K562 (cell line): Measurements from ENCODE around the gene ZMIZ1. TPM values are rescaled to one million over a fixed set of nuclear protein-coding genes. Genes with fewer than 3 reads are reported as not detected.

ENCODE experiments used
- ATAC-seq: fragments of 200-7000 bp; cut with Tn5 transposase; 3 replicates; pipeline ENCODE4 v1.9.1; 2020; ENCODE audit warnings: moderate library complexity
- BruUV-seq: library from RNA; stranded (reverse); fragments of 400-500 nt; replicated peaks from 2 replicates; lab custom pipeline; 2021; lab: Mats Ljungman, UMichigan
- CTCF ChIA-PET: fragments of 300-600 bp; formaldehyde crosslinking; extraction: SDS; loops from one replicate; lab custom pipeline; 2021; ENCODE audit warnings: low intra/inter-chr PET ratio; lab: Yijun Ruan, JAX
- POLR2A ChIA-PET: fragments of 300-600, 350-650 bp; sonication (Branson Sonifier 250); formaldehyde crosslinking; extraction: SDS; loops from one replicate; lab custom pipeline; 2021; ENCODE audit warnings: antibody characterized with exemption, inconsistent platforms; lab: Yijun Ruan, JAX
- DNase-seq, 4 experiments: peaks; one replicate each; pipeline versions ENCODE4 v3.0.0 to v3.0.0-alpha.2; 2011 to 2018; ENCODE audit warnings: low spot score in 3 of 4, mixed read lengths in 3 of 4; ENCODE audit errors: extremely low read depth in 1 of 4
- FAIRE-seq: peaks from 2 replicates; lab custom pipeline; 2011; peaks lifted over from hg19 to GRCh38; lab: Jason Lieb, UNC
- H2AFZ ChIP-seq: 2 replicates; pipeline ENCODE4 v1.6.0; 2011; ENCODE audit warnings: low read depth, low read length, control low read depth, inconsistent platforms
- H3K27ac ChIP-seq: fragments of 200-600 bp; 3 replicates; pipeline ENCODE4 v1.8.0; 2011; ENCODE audit warnings: low read depth, mild to moderate bottlenecking, control low read depth, inconsistent platforms, low read length, moderate library complexity, mixed read lengths; ENCODE audit errors: extremely low read depth
- H3K27me3 ChIP-seq, 2 experiments: fragments of 300-600 bp in 1 of 2; 2 replicates in 1 of 2; 3 replicates in 1 of 2; pipeline versions ENCODE4 v1.6.0 to v1.8.0; 2011; ENCODE audit warnings: inconsistent platforms in 2 of 2, low read length in 2 of 2, mild to moderate bottlenecking in 1 of 2, mixed read lengths in 1 of 2, moderate library complexity in 1 of 2; ENCODE audit not compliant: control insufficient read depth in 2 of 2, insufficient read depth in 2 of 2
- H3K36me3 ChIP-seq: fragments of 300-600 bp; 3 replicates; pipeline ENCODE4 v1.8.0; 2011; ENCODE audit warnings: mild to moderate bottlenecking, low read length, inconsistent platforms; ENCODE audit not compliant: control insufficient read depth, insufficient read depth
- H3K4me1 ChIP-seq, 2 experiments: fragments of 200-600 bp in 1 of 2; replicated peaks in 1 of 2; 2 replicates in 1 of 2; 3 replicates in 1 of 2; pipeline versions ENCODE4 v1.5.1 to v1.8.0; 2011; ENCODE audit warnings: inconsistent platforms in 2 of 2, low read length in 2 of 2, mild to moderate bottlenecking in 1 of 2, mixed read lengths in 1 of 2, moderate library complexity in 1 of 2; ENCODE audit not compliant: control insufficient read depth in 2 of 2, insufficient read depth in 2 of 2
- H3K4me2 ChIP-seq: 2 replicates; pipeline ENCODE4 v1.6.1; 2011; ENCODE audit warnings: low read length, control low read depth, inconsistent platforms, mixed read lengths; ENCODE audit not compliant: insufficient read depth
- H3K4me3 ChIP-seq: fragments of 200-600 bp; sonication (generic), shearing (Covaris generic); 2 replicates; pipeline ENCODE4 v1.5.1; 2016; ENCODE audit warnings: control low read depth, inconsistent platforms
- H3K79me2 ChIP-seq: fragments of 200-600 bp; 3 replicates; pipeline ENCODE4 v1.8.0; 2011; ENCODE audit warnings: low read length, inconsistent platforms; ENCODE audit not compliant: control insufficient read depth, insufficient read depth
- H3K9ac ChIP-seq, 2 experiments: 2 replicates each; pipeline versions ENCODE4 v1.6.0 to v1.6.1; 2011; ENCODE audit warnings: low read depth in 2 of 2, low read length in 2 of 2, control low read depth in 1 of 2, inconsistent platforms in 1 of 2, mild to moderate bottlenecking in 1 of 2, mixed read lengths in 1 of 2; ENCODE audit not compliant: insufficient read depth in 1 of 2
- H3K9me1 ChIP-seq: one replicate; pipeline ENCODE4 v1.6.0; 2011; ENCODE audit warnings: inconsistent platforms, mild to moderate bottlenecking, low read length, moderate library complexity; ENCODE audit not compliant: control insufficient read depth, insufficient read depth
- H3K9me3 ChIP-seq: replicated peaks from 2 replicates; pipeline ENCODE4 v1.5.1; 2011; ENCODE audit warnings: low read depth, low read length, inconsistent platforms; ENCODE audit not compliant: control insufficient read depth, insufficient read depth
- H4K20me1 ChIP-seq: replicated peaks from 2 replicates; pipeline ENCODE4 v1.6.1; 2011; ENCODE audit warnings: low read length, inconsistent platforms, mixed read lengths; ENCODE audit not compliant: control insufficient read depth, insufficient read depth
- ELF1 ChIP-seq: fragments of 200-800 bp; sonication (Bioruptor generic); IDR thresholded peaks from 2 replicates; pipeline ENCODE4 v1.6.1; 2016; ENCODE audit warnings: missing genetic modification characterization, missing compliant biosample characterization
- IFI16 ChIP-seq: fragments of 250-450 bp; sonication (Bioruptor Pico); IDR thresholded peaks from 2 replicates; pipeline ENCODE4 v2.1.2; 2022; ENCODE audit warnings: mild to moderate bottlenecking, inconsistent platforms
- MTA1 ChIP-seq: fragments of 450-650 bp; IDR thresholded peaks from 2 replicates; pipeline ENCODE4 v1.6.1; 2017; ENCODE audit warnings: borderline replicate concordance
- NR3C1 ChIP-seq: sonication (generic); formaldehyde crosslinking; IDR thresholded peaks from 2 replicates; pipeline ENCODE4 v1.8.1; 2022; ENCODE audit warnings: missing genetic modification reagents
- TAF9B ChIP-seq: fragments of 450-650 bp; IDR thresholded peaks from 2 replicates; pipeline ENCODE4 v1.6.1; 2018; ENCODE audit warnings: mild to moderate bottlenecking; ENCODE audit not compliant: partially characterized antibody
- TCF7 ChIP-seq: sonication (generic); IDR thresholded peaks from 2 replicates; pipeline ENCODE4 v1.6.1; 2016; ENCODE audit warnings: antibody characterized with exemption, borderline replicate concordance
- ZC3H4 ChIP-seq: sonication (generic); formaldehyde crosslinking; IDR thresholded peaks from 2 replicates; pipeline ENCODE4 v1.9.0; 2021; ENCODE audit warnings: missing genetic modification reagents, borderline replicate concordance
- WGBS: fragments of 100-300 bp; shearing (Covaris generic); methylation state at CpG from one replicate; pipeline ENCODE4 v1.1.6; 2016; ENCODE audit warnings: low coverage, mixed read lengths; ENCODE audit not compliant: insufficient coverage; ENCODE audit errors: missing lambda C conversion rate; 5-methylcytosine and 5-hydroxymethylcytosine counted together
- in situ Hi-C: fragments of 300-500 bp; cut with MboI; formaldehyde crosslinking; loops from 4 replicates; pipeline ENCODE4 v1.15.0; 2018; ENCODE audit warnings: inconsistent platforms, mixed read lengths
- intact Hi-C: fragments of 100-400 bp; cut with micrococcal nuclease; formaldehyde crosslinking; loops from 2 replicates; pipeline ENCODE4 v1.14.2; 2022
- polyA plus RNA-seq, 8 experiments: library from polyadenylated mRNA; depleted of rRNA in 4 of 8; stranded (reverse) in 5 of 8; unstranded in 3 of 8; fragments of >200 nt; fragmentation: Nextera tagmentation in 2 of 8; fragmentation: Illumina TruSeq in 1 of 8; extraction: Ambion mirVana in 2 of 8; extraction: Trizol in 1 of 8; gene quantifications; 2 replicates each; pipeline versions ENCODE4 v1.2.1 to v1.2.3, GENCODE V29; 2011 to 2014; ENCODE audit warnings: inconsistent platforms in 1 of 8, missing spikeins in 1 of 8
- total RNA-seq, 7 experiments: library from RNA; depleted of rRNA in 6 of 7; stranded (reverse); fragments of >200 nt in 6 of 7; fragmentation: Illumina TruSeq in 2 of 7; extraction: Trizol in 2 of 7; gene quantifications; 2 replicates each; pipeline versions ENCODE4 v1.2.1 to v1.2.3, GENCODE V29; 2011 to 2021; ENCODE audit warnings: low replicate concordance in 1 of 7
- TF ChIP-seq, protein P1 (sequence below): fragments of 200-800 bp; sonication (Bioruptor generic); IDR thresholded peaks from 2 replicates; pipeline ENCODE4 v1.6.1; 2017; ENCODE audit warnings: missing genetic modification characterization, missing compliant biosample characterization

Gene ZMIZ1
- total and polyA plus RNA-seq, 9 of the 15 experiments (the other 6 are each of a cell fraction or from before 2014, with no cell fraction given) = 1.0 to 37.3 (median 4.3) TPM

GRCh38 chr10:79269969-79270368, 201.2 kb downstream of the ZMIZ1 start:
- Histone ChIP-seq H3K27me3 (no peaks in the 10 kb centered on the region), H3K36me3 (peaks cover 4% of the 10 kb centered on the region; the same call in 1 of the 3 replicates), H3K4me1 (peaks cover 13 to 27% of the 10 kb centered on the region in 2 experiments), H3K9me1 (peaks cover 5% of the 10 kb centered on the region), H3K9me3 (no peaks in the 10 kb centered on the region), H3K79me2 (no peaks in the 10 kb centered on the region), H3K4me3 (no peak overlapping the region), H3K9ac (peak overlapping the region in 1 of 2 experiments; percentile 53; a peak in 2 of 4 replicates), H2AFZ (no peak overlapping the region), H4K20me1 (peaks cover 36% of the 10 kb centered on the region; the same call in 1 of the 2 replicates), H3K27ac (0 out of 3 replicates have a peak overlapping the region, but pooled peaks have one; percentile 16), H3K4me2 (no peak overlapping the region; the same call in 1 of the 2 replicates)
- ChIA-PET POLR2A (interaction anchor here (0.6 to 1.0 kb wide), 3 partner anchors 19 to 33 kb away, joined by 3 read pairs; no protein-coding TSS in a partner anchor), CTCF (no interaction called here)
- no peak for FAIRE-seq
- DNase-seq = no peak
- 69% methylated on average over 7 of the region's 7 CpGs for WGBS
- TF ChIP-seq ELF1 (no peak), NR3C1 (no peak), TAF9B (no peak), TCF7 (no peak), IFI16 (no peak), ZC3H4 (CRISPR knock-in tag) (0 out of 2 replicates have a peak, but pooled peaks have one; percentile 19), MTA1 (no peak)
- TF ChIP-seq, protein P1, sequence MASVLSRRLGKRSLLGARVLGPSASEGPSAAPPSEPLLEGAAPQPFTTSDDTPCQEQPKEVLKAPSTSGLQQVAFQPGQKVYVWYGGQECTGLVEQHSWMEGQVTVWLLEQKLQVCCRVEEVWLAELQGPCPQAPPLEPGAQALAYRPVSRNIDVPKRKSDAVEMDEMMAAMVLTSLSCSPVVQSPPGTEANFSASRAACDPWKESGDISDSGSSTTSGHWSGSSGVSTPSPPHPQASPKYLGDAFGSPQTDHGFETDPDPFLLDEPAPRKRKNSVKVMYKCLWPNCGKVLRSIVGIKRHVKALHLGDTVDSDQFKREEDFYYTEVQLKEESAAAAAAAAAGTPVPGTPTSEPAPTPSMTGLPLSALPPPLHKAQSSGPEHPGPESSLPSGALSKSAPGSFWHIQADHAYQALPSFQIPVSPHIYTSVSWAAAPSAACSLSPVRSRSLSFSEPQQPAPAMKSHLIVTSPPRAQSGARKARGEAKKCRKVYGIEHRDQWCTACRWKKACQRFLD = 0 out of 2 replicates have a peak, but pooled peaks have one; percentile 5
- in situ Hi-C loops = no loop called here
- no TSS peak for BruUV-seq
- intact Hi-C loops = no loop called here
- ATAC-seq = no peak
